BLaER1 treated with 17β-estradiol and CSF1 and Interleukin-3, amounts not matched to agents 10 nM and 100 nM (cell line): ENCODE data around the gene WASF2.
A peak's percentile ranks its signal among the peaks of the same experiment; 100 is the strongest.
"Not testable (repeated sequence)": the region's sequence is repeated elsewhere in the genome, so short reads cannot be mapped to it uniquely, and the experiment has no call there.

Experiments
- H3K27ac ChIP-seq, 11 experiments: shearing (Covaris generic); formaldehyde crosslinking; 2 replicates each; pipeline ENCODE4 v1.8.1; 2022
- H3K27me3 ChIP-seq, 11 experiments: shearing (Covaris generic); formaldehyde crosslinking; 2 replicates each; pipeline ENCODE4 v1.8.1; 2022
- H3K36me3 ChIP-seq, 11 experiments: shearing (Covaris generic); formaldehyde crosslinking; 2 replicates each; pipeline ENCODE4 v1.8.1; 2022
- H3K4me1 ChIP-seq, 10 experiments: shearing (Covaris generic); formaldehyde crosslinking; 2 replicates each; pipeline ENCODE4 v1.8.1; 2022
- H3K4me2 ChIP-seq, 11 experiments: shearing (Covaris generic); formaldehyde crosslinking; 2 replicates each; pipeline ENCODE4 v1.8.1; 2022
- H3K4me3 ChIP-seq, 10 experiments: shearing (Covaris generic); formaldehyde crosslinking; 2 replicates each; pipeline ENCODE4 v1.8.1; 2022
- H3K9ac ChIP-seq, 11 experiments: shearing (Covaris generic); formaldehyde crosslinking; 2 replicates each; pipeline ENCODE4 v1.8.1; 2022
- H3K9me3 ChIP-seq, 11 experiments: shearing (Covaris generic); formaldehyde crosslinking; replicated peaks in 1 of 11; 2 replicates each; pipeline ENCODE4 v1.8.1; 2022
- H4K20me1 ChIP-seq, 11 experiments: shearing (Covaris generic); formaldehyde crosslinking; 2 replicates each; pipeline ENCODE4 v1.8.1; 2022
- Cebpa-rat ChIP-seq, 11 experiments: shearing (Covaris generic); IDR thresholded peaks; 2 replicates each; pipeline ENCODE4 v1.8.1; 2022

The WASF2 gene

DNA sequence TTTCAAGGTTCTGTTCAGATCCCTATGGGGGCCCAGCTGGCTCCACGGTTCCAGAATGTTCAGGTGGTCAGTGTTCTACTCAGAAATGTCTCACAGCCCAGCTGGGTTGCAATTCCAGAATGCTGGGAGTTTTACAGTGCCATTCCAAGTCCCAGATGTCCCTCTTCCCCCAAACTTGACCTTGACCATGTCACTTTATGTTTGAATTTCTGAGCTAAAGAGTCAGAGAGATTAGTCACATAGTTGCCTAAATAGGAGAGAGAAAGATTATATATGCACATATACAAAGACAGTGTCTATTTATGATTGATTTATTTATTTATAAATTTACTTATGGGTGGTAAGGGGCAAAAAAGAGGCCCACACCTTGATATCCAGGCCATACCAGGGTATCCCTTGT is 95.0 kb downstream of the WASF2 start:
- Histone ChIP-seq H3K9me3 (no peaks in the 10 kb centered on the region), H3K4me3 (no peak overlapping the region), H3K4me2 (no peak overlapping the region), H4K20me1 (peaks cover 0 to 10% (median 0%) of the 10 kb centered on the region in 11 experiments; a peak in 4 of 22 replicates), H3K9ac (no peak overlapping the region), H3K36me3 (no peaks in the 10 kb centered on the region), H3K27me3 (no peaks in the 10 kb centered on the region), H3K27ac (no peak overlapping the region), H3K4me1 (peaks cover 25 to 60% (median 40%) of the 10 kb centered on the region in 10 experiments)
- TF ChIP-seq Cebpa-rat (IDR thresholded peaks at IDR 0.05) = no peak

DNA sequence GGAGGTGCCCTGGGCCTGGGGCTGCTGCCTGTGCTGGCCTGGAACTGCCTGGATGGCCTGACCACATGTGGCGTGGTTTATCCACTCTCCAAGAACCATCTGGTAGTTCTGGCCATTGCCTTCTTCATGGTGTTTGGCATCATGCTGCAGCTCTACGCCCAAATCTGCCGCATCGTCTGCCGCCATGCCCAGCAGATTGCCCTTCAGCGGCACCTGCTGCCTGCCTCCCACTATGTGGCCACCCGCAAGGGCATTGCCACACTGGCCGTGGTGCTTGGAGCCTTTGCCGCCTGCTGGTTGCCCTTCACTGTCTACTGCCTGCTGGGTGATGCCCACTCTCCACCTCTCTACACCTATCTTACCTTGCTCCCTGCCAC is 95.7 kb downstream of the WASF2 start:
- Histone ChIP-seq H3K27me3 (no peaks in the 10 kb centered on the region), H4K20me1 (peaks cover 0 to 3% (median 0%) of the 10 kb centered on the region in 11 experiments; a peak in 2 of 22 replicates), H3K27ac (no peak overlapping the region), H3K9ac (no peak overlapping the region), H3K4me2 (no peak overlapping the region), H3K36me3 (no peaks in the 10 kb centered on the region), H3K4me1 (peaks cover 25 to 60% (median 39%) of the 10 kb centered on the region in 10 experiments), H3K4me3 (no peak overlapping the region), H3K9me3 (no peaks in the 10 kb centered on the region)
- TF ChIP-seq Cebpa-rat (IDR thresholded peaks at IDR 0.05) = no peak

DNA sequence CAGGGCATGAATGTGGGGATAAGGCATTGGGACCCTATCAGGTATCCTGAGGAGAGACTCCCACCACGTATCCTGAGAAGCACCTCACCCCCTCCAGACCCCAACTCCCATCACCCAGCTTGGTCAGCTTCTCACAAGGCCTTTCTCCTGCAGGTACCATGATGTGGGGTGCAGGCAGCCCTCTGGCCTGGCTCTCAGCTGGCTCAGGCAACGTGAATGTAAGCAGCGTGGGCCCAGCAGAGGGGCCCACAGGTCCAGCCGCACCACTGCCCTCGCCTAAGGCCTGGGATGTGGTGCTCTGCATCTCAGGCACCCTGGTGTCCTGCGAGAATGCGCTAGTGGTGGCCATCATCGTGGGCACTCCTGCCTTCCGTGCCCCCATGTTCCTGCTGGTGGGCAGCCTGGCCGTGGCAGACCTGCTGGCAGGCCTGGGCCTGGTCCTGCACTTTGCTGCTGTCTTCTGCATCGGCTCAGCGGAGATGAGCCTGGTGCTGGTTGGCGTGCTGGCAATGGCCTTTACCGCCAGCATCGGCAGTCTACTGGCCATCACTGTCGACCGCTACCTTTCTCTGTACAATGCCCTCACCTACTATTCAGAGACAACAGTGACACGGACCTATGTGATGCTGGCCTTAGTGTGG is 96.2 kb downstream of the WASF2 start:
- H3K4me3 ChIP-seq = no peak overlapping the region
- no peak for TF ChIP-seq Cebpa-rat (IDR thresholded peaks at IDR 0.05)
- no peaks in the 10 kb centered on the region for H3K9me3 ChIP-seq
- H3K4me1 ChIP-seq = peaks cover 25 to 56% (median 39%) of the 10 kb centered on the region in 10 experiments
- peak overlapping the region in 3 of 11 experiments; percentile 92 to 93 (median 92); a peak in 6 of 22 replicates for H3K4me2 ChIP-seq
- no peaks in the 10 kb centered on the region for H3K36me3 ChIP-seq
- H3K9ac ChIP-seq = peak overlapping the region in 1 of 11 experiments; percentile 81; a peak in 1 of 22 replicates
- H3K27ac ChIP-seq = no peak overlapping the region
- H4K20me1 ChIP-seq = no peaks in the 10 kb centered on the region; a peak in 1 of 22 replicates
- no peaks in the 10 kb centered on the region for H3K27me3 ChIP-seq

DNA sequence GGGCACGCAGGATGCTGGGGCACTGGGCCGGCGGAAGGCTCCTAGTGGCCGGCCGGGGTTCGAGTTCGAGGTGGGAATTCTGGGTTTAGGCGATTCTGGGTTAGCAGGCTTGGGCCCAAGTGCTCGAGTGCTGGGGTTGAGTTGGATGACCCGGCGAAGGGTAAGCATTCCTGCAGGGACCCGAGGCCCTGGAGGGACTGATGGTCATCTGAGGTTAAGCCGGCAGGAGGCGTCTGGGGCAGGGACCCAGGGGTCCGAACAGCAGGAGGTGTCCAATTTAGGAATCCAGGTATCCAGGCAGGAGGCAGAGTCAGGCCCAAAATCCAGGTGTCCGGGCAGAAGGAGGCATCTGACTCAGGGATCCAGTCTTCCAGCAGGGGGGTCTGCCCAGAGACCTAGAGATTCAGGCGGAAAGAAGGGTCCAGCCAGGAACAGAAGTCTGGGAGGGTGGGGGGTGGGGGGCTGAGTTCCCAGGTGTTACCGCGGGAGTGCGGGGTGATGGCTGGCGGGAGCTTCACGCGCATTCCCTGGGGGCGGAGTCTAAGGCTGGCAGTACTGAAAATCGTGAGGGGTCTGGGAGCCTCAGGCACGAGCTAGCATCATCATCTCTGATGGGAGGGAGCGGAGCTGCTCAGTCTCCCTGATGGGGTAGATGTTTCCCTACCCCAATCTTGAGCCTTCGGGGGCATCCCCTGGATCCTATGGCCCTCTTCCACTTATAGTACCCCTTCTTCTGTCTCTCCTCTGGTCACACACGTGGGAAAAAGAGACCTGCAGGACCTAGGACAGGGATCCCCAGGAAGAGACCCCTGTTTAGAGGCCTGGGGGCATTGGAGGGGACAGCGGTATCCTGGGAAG is 97.0 kb downstream of the WASF2 start:
- no peaks in the 10 kb centered on the region for H3K9me3 ChIP-seq
- peak overlapping the region; percentile 49 to 75 (median 66) for H3K4me3 ChIP-seq
- no peak for TF ChIP-seq Cebpa-rat (IDR thresholded peaks at IDR 0.05)
- H3K27me3 ChIP-seq = no peaks in the 10 kb centered on the region
- no peaks in the 10 kb centered on the region for H3K36me3 ChIP-seq
- peak overlapping the region in 10 of 11 experiments; percentile 22 to 76 (median 67); a peak in 18 of 22 replicates for H3K27ac ChIP-seq
- peak overlapping the region; percentile 65 to 84 (median 75) for H3K9ac ChIP-seq
- H3K4me2 ChIP-seq = peak overlapping the region; percentile 88 to 98 (median 92)
- peaks cover 21 to 49% (median 36%) of the 10 kb centered on the region in 10 experiments for H3K4me1 ChIP-seq
- H4K20me1 ChIP-seq = no peaks in the 10 kb centered on the region; a peak in 1 of 22 replicates

DNA sequence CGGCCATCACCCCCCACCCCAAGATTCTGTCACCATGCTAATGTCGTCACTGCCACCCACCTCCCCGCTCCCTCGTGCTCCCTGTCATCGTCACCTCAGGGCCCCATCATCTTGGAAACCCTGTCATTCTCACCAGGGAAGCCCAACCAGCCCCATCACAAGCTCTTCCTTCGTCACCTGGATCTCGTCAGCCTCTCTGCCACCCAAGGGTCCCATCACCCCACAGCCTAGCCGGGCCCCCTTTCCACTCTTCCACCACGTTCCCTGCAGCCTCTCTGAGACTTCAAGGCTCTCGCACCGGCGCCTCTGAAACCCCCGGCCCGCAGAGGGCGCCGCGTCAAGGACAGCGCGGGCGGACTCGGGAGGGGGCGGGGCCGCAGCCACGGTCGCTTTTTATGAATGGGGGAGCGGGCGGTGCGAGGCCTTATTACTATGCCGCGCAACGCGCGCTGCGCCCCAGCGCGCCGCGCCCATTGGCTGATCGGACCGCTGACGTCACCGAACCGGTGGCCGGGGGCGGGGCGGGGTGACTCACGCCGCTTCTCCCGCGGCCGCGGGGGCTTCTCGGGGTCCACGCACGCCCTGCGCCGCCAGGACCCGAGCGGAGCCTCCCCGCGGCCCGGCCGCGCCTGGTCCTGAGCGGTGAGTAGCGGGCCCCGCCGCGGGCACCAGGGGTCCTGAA is 97.7 kb downstream of the WASF2 start, which contains the start of gene GPR3:
TSS of gene GPR3 (plus strand) at position 527 of the 682 bp plus-strand sequence. CDS start 1,177 bp downstream, outside the sequence.
- Histone ChIP-seq H3K27ac (peak within 1 kb of the TSS in 10 of 11 experiments; percentile 22 to 76 (median 67); a peak in 18 of 22 replicates), H3K27me3 (no peaks in the 10 kb centered on the region), H4K20me1 (no peaks in the 10 kb centered on the region; a peak in 1 of 22 replicates), H3K9ac (peak within 1 kb of the TSS; percentile 65 to 84 (median 75)), H3K9me3 (no peaks in the 10 kb centered on the region), H3K4me2 (peak within 1 kb of the TSS; percentile 88 to 98 (median 92)), H3K4me3 (peak within 1 kb of the TSS; percentile 49 to 75 (median 66)), H3K36me3 (no peaks in the 10 kb centered on the region), H3K4me1 (peaks cover 19 to 43% (median 33%) of the 10 kb centered on the region in 10 experiments)
- no peak for TF ChIP-seq Cebpa-rat (IDR thresholded peaks at IDR 0.05)

DNA sequence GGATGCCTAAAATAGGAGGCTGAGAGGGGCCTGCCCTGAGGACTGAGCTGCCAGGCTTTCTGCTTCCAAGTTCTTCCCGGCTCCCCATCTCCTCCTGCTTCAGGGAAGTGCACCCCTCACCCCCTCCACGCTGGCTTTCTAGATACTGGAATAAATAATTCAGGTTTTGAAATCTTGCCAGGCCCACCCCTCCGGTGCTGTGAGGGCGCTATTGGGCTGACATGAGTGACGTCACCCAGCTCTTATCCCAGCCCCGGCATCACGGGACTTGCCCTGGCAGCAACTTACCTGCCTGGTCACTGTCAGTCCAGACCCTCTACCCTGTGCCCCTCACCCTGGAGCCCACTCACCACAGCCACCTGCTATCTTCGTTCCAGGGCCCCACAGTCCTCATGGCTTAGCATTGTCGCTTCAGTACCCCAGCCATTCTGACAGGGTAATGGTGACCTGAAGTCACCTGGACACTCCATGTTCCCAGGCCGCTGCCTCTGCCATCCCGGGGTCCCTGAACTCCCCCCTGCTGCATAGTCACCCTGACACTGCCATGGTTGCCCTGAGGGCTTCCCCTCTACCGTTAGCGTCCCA is 98.4 kb downstream of the WASF2 start:
- peak overlapping the region in 5 of 10 experiments; percentile 60 to 75 (median 67); a peak in 8 of 20 replicates for H3K4me3 ChIP-seq
- peaks cover 15 to 37% (median 28%) of the 10 kb centered on the region in 10 experiments for H3K4me1 ChIP-seq
- no peaks in the 10 kb centered on the region for H3K9me3 ChIP-seq
- peak overlapping the region in 3 of 11 experiments; percentile 3 to 44 (median 5); a peak in 3 of 22 replicates for H3K27ac ChIP-seq
- TF ChIP-seq Cebpa-rat (IDR thresholded peaks at IDR 0.05) = no peak
- no peaks in the 10 kb centered on the region for H3K27me3 ChIP-seq
- H3K9ac ChIP-seq = peak overlapping the region in 9 of 11 experiments; percentile 8 to 84 (median 75); a peak in 13 of 22 replicates
- no peaks in the 10 kb centered on the region; a peak in 1 of 22 replicates for H4K20me1 ChIP-seq
- H3K4me2 ChIP-seq = peak overlapping the region; percentile 88 to 98 (median 92)
- H3K36me3 ChIP-seq = no peaks in the 10 kb centered on the region

DNA sequence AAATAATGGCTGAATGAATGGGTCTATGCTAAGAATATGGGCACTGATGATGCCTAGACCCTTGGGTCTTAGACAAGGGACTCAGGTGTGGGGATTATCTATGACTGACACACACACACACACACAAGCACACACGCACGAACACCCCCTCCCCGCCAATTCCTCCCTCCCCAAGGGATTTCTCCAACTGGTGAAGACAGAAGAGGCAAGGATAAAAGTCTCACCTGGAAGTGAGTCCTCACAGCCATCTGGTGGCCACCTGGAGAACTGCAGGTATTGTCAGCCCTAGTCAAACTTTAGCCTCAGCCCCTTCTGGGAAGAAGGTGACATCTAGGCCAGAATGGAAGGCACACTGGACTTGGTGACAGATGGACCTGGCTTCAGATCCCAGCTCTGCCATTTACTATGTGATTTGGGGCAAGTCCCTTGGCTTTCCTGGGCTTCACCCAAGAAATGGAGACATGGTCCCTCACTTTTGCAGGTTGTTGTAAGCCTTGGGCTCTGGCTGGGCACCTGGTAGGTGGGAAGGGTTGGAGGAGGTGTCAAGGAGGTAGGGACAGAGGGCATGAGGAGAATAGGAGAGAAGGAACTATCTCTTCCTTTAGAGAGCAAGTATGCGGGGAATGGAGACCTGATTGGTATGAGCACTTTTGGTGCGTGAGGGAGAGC is 101.5 kb downstream of the WASF2 start:
- Histone ChIP-seq H3K4me1 (peaks cover 20 to 30% (median 23%) of the 10 kb centered on the region in 10 experiments), H3K9ac (no peak overlapping the region), H4K20me1 (no peaks in the 10 kb centered on the region), H3K4me2 (no peak overlapping the region), H3K4me3 (no peak overlapping the region), H3K27ac (no peak overlapping the region), H3K9me3 (no peaks in the 10 kb centered on the region), H3K36me3 (no peaks in the 10 kb centered on the region), H3K27me3 (no peaks in the 10 kb centered on the region)
- TF ChIP-seq Cebpa-rat (IDR thresholded peaks at IDR 0.05) = no peak

DNA sequence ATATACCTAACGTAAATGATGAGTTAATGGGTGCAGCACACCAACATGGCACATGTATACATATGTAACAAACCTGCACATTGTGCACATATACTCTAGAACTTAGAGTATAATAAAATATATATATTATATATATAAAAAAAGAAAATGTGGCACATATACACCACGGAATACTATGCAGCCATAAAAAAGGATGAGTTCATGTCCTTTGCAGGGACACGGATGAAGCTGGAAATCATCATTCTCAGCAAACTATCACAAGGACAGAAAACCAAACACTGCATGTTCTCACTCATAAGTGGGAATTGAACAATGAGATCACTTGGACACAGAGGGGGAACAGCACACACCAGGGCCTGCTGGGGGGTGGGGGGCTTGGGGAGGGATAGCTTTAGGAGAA is 105.2 kb downstream of the WASF2 start:
- H3K4me2 ChIP-seq, H3K27ac ChIP-seq, H3K36me3 ChIP-seq, H3K9me3 ChIP-seq, H3K27me3 ChIP-seq, H3K4me3 ChIP-seq, H3K9ac ChIP-seq, H4K20me1 ChIP-seq: not testable (repeated sequence)
- H3K4me1 ChIP-seq = peaks cover 0 to 16% (median 3%) of the 10 kb centered on the region in 10 experiments; a peak in 8 of 20 replicates
